Measurements from ENCODE around the gene PTPRR.

DNA sequence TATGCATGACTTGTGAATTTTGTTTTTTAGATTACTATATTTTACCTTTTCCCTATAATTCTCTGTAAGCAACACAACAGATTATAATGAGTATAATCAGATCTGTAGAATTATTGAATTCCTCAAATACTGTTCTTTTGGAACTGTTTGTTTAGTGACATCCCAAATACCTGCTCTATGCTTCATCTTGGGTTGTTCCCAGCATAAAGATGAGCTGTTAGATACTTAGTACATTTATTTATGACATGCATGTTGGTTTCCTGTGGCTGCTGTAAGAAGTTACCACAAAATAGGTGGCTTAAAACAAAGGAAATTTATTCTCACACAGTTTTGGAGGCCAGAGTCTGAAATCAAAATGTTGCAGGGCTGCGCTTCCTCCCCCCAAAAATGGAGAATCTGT lies 78.4 kb downstream of the PTPRR start:
- TF ChIP-seq, protein P1, sequence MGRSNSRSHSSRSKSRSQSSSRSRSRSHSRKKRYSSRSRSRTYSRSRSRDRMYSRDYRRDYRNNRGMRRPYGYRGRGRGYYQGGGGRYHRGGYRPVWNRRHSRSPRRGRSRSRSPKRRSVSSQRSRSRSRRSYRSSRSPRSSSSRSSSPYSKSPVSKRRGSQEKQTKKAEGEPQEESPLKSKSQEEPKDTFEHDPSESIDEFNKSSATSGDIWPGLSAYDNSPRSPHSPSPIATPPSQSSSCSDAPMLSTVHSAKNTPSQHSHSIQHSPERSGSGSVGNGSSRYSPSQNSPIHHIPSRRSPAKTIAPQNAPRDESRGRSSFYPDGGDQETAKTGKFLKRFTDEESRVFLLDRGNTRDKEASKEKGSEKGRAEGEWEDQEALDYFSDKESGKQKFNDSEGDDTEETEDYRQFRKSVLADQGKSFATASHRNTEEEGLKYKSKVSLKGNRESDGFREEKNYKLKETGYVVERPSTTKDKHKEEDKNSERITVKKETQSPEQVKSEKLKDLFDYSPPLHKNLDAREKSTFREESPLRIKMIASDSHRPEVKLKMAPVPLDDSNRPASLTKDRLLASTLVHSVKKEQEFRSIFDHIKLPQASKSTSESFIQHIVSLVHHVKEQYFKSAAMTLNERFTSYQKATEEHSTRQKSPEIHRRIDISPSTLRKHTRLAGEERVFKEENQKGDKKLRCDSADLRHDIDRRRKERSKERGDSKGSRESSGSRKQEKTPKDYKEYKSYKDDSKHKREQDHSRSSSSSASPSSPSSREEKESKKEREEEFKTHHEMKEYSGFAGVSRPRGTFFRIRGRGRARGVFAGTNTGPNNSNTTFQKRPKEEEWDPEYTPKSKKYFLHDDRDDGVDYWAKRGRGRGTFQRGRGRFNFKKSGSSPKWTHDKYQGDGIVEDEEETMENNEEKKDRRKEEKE (IDR thresholded peaks at IDR 0.05) = no peak
- TF ChIP-seq POLR2A (IDR thresholded peaks at IDR 0.05; ENCODE audit: low read depth, low read length) = no peak
- TF ChIP-seq, protein P2, sequence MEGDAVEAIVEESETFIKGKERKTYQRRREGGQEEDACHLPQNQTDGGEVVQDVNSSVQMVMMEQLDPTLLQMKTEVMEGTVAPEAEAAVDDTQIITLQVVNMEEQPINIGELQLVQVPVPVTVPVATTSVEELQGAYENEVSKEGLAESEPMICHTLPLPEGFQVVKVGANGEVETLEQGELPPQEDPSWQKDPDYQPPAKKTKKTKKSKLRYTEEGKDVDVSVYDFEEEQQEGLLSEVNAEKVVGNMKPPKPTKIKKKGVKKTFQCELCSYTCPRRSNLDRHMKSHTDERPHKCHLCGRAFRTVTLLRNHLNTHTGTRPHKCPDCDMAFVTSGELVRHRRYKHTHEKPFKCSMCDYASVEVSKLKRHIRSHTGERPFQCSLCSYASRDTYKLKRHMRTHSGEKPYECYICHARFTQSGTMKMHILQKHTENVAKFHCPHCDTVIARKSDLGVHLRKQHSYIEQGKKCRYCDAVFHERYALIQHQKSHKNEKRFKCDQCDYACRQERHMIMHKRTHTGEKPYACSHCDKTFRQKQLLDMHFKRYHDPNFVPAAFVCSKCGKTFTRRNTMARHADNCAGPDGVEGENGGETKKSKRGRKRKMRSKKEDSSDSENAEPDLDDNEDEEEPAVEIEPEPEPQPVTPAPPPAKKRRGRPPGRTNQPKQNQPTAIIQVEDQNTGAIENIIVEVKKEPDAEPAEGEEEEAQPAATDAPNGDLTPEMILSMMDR (IDR thresholded peaks at IDR 0.05 in 2 of 3, conservative IDR thresholded peaks at IDR 0.05 in 1 of 3; ENCODE audit: control insufficient read depth in 2 of 3, extremely low read depth in 1 of 3, insufficient read depth in 1 of 3, low read depth in 3 of 3, low read length in 3 of 3) = no peak
- TF ChIP-seq WRNIP1 (IDR thresholded peaks at IDR 0.05; ENCODE audit: borderline replicate concordance, low read depth, low read length) = no peak
- TF ChIP-seq, protein P3, sequence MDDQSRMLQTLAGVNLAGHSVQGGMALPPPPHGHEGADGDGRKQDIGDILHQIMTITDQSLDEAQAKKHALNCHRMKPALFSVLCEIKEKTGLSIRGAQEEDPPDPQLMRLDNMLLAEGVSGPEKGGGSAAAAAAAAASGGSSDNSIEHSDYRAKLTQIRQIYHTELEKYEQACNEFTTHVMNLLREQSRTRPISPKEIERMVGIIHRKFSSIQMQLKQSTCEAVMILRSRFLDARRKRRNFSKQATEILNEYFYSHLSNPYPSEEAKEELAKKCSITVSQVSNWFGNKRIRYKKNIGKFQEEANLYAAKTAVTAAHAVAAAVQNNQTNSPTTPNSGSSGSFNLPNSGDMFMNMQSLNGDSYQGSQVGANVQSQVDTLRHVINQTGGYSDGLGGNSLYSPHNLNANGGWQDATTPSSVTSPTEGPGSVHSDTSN (IDR thresholded peaks at IDR 0.05; ENCODE audit: insufficient replicate concordance, low read depth, low read length) = no peak
- no peak for TF ChIP-seq TCF3 (IDR thresholded peaks at IDR 0.05; ENCODE audit: borderline replicate concordance, insufficient read depth, low read depth, low read length)
- TF ChIP-seq, protein P4, sequence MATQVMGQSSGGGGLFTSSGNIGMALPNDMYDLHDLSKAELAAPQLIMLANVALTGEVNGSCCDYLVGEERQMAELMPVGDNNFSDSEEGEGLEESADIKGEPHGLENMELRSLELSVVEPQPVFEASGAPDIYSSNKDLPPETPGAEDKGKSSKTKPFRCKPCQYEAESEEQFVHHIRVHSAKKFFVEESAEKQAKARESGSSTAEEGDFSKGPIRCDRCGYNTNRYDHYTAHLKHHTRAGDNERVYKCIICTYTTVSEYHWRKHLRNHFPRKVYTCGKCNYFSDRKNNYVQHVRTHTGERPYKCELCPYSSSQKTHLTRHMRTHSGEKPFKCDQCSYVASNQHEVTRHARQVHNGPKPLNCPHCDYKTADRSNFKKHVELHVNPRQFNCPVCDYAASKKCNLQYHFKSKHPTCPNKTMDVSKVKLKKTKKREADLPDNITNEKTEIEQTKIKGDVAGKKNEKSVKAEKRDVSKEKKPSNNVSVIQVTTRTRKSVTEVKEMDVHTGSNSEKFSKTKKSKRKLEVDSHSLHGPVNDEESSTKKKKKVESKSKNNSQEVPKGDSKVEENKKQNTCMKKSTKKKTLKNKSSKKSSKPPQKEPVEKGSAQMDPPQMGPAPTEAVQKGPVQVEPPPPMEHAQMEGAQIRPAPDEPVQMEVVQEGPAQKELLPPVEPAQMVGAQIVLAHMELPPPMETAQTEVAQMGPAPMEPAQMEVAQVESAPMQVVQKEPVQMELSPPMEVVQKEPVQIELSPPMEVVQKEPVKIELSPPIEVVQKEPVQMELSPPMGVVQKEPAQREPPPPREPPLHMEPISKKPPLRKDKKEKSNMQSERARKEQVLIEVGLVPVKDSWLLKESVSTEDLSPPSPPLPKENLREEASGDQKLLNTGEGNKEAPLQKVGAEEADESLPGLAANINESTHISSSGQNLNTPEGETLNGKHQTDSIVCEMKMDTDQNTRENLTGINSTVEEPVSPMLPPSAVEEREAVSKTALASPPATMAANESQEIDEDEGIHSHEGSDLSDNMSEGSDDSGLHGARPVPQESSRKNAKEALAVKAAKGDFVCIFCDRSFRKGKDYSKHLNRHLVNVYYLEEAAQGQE (IDR thresholded peaks at IDR 0.05; ENCODE audit: low read depth, low read length) = no peak
- TF ChIP-seq HDAC2 (IDR thresholded peaks at IDR 0.05) = no peak
- TF ChIP-seq KAT2A (conservative IDR thresholded peaks at IDR 0.05; ENCODE audit: control insufficient read depth, low read depth, low read length) = no peak
- no peak for TF ChIP-seq BHLHE40 (IDR thresholded peaks at IDR 0.05; ENCODE audit: borderline replicate concordance in 1 of 2, low read depth in 2 of 2, low read length in 1 of 2)
- TF ChIP-seq PAX8 (IDR thresholded peaks at IDR 0.05) = no peak
